Stimulated activated naive CD8-positive, alpha-beta T cell treated with anti-CD3 and anti-CD28 coated beads, Interleukin-15, amount 100 ng/mL, for 72 hours (primary cell): ENCODE results near the gene BORCS8.

Source experiments
- ATAC-seq: fragments of 150-1000 bp; cut with Tn5 transposase; 2 replicates; pipeline ENCODE4 v1.10.0; 2021; ENCODE audit warnings: mild to moderate bottlenecking, moderate library complexity
- DNase-seq, 2 donors: peaks; one replicate each; pipeline ENCODE4 v3.0.0; 2021 to 2022
- H3K27ac Mint-ChIP-seq, 2 donors: one replicate each; pipeline ENCODE4 v1.8.0; 2022; ENCODE audit warnings: mild to moderate bottlenecking in 2 of 2, mixed read lengths in 2 of 2, moderate library complexity in 2 of 2
- H3K27me3 Mint-ChIP-seq: one replicate; pipeline ENCODE4 v1.8.0; 2022; ENCODE audit warnings: mixed read lengths
- H3K4me1 Mint-ChIP-seq: one replicate; pipeline ENCODE4 v1.8.0; 2022; ENCODE audit warnings: mild to moderate bottlenecking, mixed read lengths
- H3K4me3 Mint-ChIP-seq, 2 donors: one replicate each; pipeline ENCODE4 v1.8.0; 2022; ENCODE audit warnings: mild to moderate bottlenecking in 2 of 2, mixed read lengths in 2 of 2, moderate library complexity in 1 of 2
- H3K9me3 Mint-ChIP-seq, 2 donors: one replicate each; pipeline ENCODE4 v1.8.0; 2022; ENCODE audit warnings: mixed read lengths in 2 of 2

The BORCS8 gene

DNA sequence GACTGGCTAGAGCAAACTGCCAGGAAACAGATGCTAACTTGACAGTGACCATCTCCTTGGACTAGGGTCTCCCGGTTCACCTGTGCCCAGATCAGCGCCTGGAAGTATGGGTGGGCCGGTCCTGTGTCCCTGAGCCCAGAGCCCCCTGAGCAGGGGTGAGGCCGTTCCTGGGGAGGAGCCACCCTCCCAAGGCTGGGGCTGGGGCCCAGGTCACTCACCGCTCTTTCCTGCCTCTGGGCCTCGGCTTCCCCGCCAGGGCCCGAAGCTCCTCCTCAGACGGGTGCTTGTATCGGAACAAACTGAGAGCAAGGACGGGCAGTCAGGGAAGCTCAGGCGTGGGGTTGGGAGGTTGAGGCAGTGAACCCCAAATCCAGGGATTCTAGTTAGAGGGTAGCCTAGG, 59.0 kb downstream of the BORCS8 start:
- peak overlapping the region in 1 of 2 donors; percentile 27 for H3K27ac Mint-ChIP-seq

DNA sequence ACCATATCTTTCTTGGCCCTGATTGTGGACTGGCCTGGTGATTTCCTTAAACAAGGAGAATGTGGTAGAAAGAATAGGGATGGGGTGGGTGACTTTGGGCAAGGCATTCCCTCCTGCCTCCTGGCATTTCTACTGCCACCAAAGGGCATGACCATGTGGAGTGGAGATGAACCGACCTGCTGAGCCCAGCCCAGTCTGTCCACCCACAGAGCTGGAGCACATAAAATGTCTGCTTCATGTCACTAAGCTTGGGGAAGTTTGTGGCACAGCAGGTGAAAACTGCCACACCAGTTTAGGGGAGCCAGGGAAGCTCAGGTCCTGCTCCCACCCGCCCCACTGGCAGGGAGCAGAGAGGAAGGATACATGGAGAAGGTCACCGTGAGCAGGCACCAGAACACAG, 60.0 kb downstream of the BORCS8 start:
- H3K27ac Mint-ChIP-seq: peak overlapping the region in 1 of 2 donors; percentile 25
- no peak overlapping the region for H3K4me3 Mint-ChIP-seq
- no peak for ATAC-seq
- H3K4me1 Mint-ChIP-seq: peaks cover 14% of the 10 kb centered on the region
- DNase-seq: no peak
- H3K27me3 Mint-ChIP-seq: no peaks in the 10 kb centered on the region
- H3K9me3 Mint-ChIP-seq: peaks cover 5 to 13% of the 10 kb centered on the region in 2 donors

More for the DNA sequence above, 59.0 kb downstream of the BORCS8 start:
- H3K9me3 Mint-ChIP-seq: peaks cover 5 to 13% of the 10 kb centered on the region in 2 donors
- ATAC-seq (no peak), DNase-seq (no peak)
- peaks cover 24% of the 10 kb centered on the region for H3K4me1 Mint-ChIP-seq
- no peaks in the 10 kb centered on the region for H3K27me3 Mint-ChIP-seq
- H3K4me3 Mint-ChIP-seq: no peak overlapping the region
